ENCODE measurements around the gene MXD1.

- TF ChIP-seq POLR2A (IDR thresholded peaks at IDR 0.05; ENCODE audit: low read depth, low read length), result no peak
- no peak for TF ChIP-seq POLR2AphosphoS5 (IDR thresholded peaks at IDR 0.05; ENCODE audit: low read depth, low read length)
Measured at GRCh38 chr2:69964353-69964841, 49.5 kb downstream of the MXD1 start.
